Adrenal gland (tissue), 5 donors: ENCODE results near the gene TBC1D2B.

Experiments
- CTCF ChIP-seq, 6 experiments: fragments of 450-650 bp in 4 of 6; fragments of 200-600 bp in 2 of 6; sonication (generic) in 1 of 6; IDR thresholded peaks; 1 replicate in 5 of 6; 2 replicates in 1 of 6; pipeline versions ENCODE4 v1.5.1 to v1.8.0; 2016 to 2021; ENCODE audit warnings: antibody characterized with exemption in 6 of 6, mild to moderate bottlenecking in 2 of 6, moderate library complexity in 1 of 6
- POLR2A ChIP-seq, 2 donors: fragments of 450-650 bp; IDR thresholded peaks; one replicate each; pipeline ENCODE4 v1.6.1; 2017; ENCODE audit warnings: antibody characterized with exemption in 2 of 2, mild to moderate bottlenecking in 2 of 2, moderate library complexity in 1 of 2
- donor health status: DM: no; HTN: no; CAD: no.

GRCh38 chr15:78060232-78060631 lies 17.3 kb downstream of the TBC1D2B start:
- TF ChIP-seq CTCF (IDR thresholded peaks at IDR 0.05): no peak
- TF ChIP-seq POLR2A (IDR thresholded peaks at IDR 0.05): no peak
